ENCODE data around the gene ADARB2. TPM values are rescaled to one million over a fixed set of nuclear protein-coding genes. Genes with fewer than 3 reads are reported as not detected.
"Not testable (repeated sequence)": the region's sequence is repeated elsewhere in the genome, so short reads cannot be mapped to it uniquely, and the experiment has no call there.

ADARB2 gene
- total and polyA plus RNA-seq, 4 experiments from 2014 or later = 13.5 to 14.1 TPM; not detected in 2

- DNase-seq; H3K9me3 Mint-ChIP-seq; H3K27me3 ChIP-seq (ENCODE audit: insufficient read depth, low read length); H3K9me3 ChIP-seq (ENCODE audit: control insufficient read depth in 1 of 2, low read length in 2 of 2); H3K36me3 Mint-ChIP-seq; H3K4me3 Mint-ChIP-seq; H3K27ac ChIP-seq (ENCODE audit: low read depth, low read length); H3K4me1 ChIP-seq (ENCODE audit: insufficient read depth, low read length); H3K27ac Mint-ChIP-seq; intact Hi-C loops (cut with micrococcal nuclease); H3K36me3 ChIP-seq (ENCODE audit: insufficient read depth, low read length); H3K4me1 Mint-ChIP-seq; H3K4me3 ChIP-seq (ENCODE audit: low read length in 2 of 2); CTCF ChIA-PET (ENCODE audit: partially characterized antibody); POLR2A ChIA-PET (ENCODE audit: partially characterized antibody); H3K27me3 Mint-ChIP-seq: not testable (repeated sequence)
These were observed 119.7 kb downstream of the ADARB2 start for GRCh38 chr10:1617376-1618317.

GRCh38 chr10:1616701-1617100, 120.6 kb downstream of the ADARB2 start:
- H3K4me1 ChIP-seq (ENCODE audit: insufficient read depth, low read length); H3K27me3 ChIP-seq (ENCODE audit: insufficient read depth, low read length); H3K27ac ChIP-seq (ENCODE audit: low read depth, low read length); H3K27me3 Mint-ChIP-seq; H3K4me3 ChIP-seq (ENCODE audit: low read length in 2 of 2); POLR2A ChIA-PET (ENCODE audit: partially characterized antibody); H3K36me3 Mint-ChIP-seq; CTCF ChIA-PET (ENCODE audit: partially characterized antibody); H3K9me3 Mint-ChIP-seq; H3K9me3 ChIP-seq (ENCODE audit: control insufficient read depth in 1 of 2, low read length in 2 of 2); H3K4me1 Mint-ChIP-seq; DNase-seq; H3K4me3 Mint-ChIP-seq; intact Hi-C loops (cut with micrococcal nuclease); H3K36me3 ChIP-seq (ENCODE audit: insufficient read depth, low read length); H3K27ac Mint-ChIP-seq: not testable (repeated sequence)

- H3K4me3 ChIP-seq (ENCODE audit: low read length in 2 of 2) = no peak overlapping the region
- ChIA-PET POLR2A (ENCODE audit: partially characterized antibody) (no interaction called here), CTCF (ENCODE audit: partially characterized antibody) (no interaction called here)
- peaks cover 10 to 17% of the 10 kb centered on the region in 2 donors for H3K27me3 Mint-ChIP-seq
- no peaks in the 10 kb centered on the region for H3K36me3 ChIP-seq (ENCODE audit: insufficient read depth, low read length)
- H3K9me3 ChIP-seq (ENCODE audit: control insufficient read depth in 1 of 2, low read length in 2 of 2) = no peaks in the 10 kb centered on the region
- DNase-seq = no peak
- peaks cover 0 to 2% (median 0%) of the 10 kb centered on the region in 4 donors for H3K4me1 Mint-ChIP-seq
- intact Hi-C loops (cut with micrococcal nuclease) = no loop called here
- H3K9me3 Mint-ChIP-seq = peaks cover 0 to 7% (median 2%) of the 10 kb centered on the region in 8 donors
- no peaks in the 10 kb centered on the region for H3K27me3 ChIP-seq (ENCODE audit: insufficient read depth, low read length)
- no peak overlapping the region for H3K4me3 Mint-ChIP-seq
- H3K27ac ChIP-seq (ENCODE audit: low read depth, low read length) = no peak overlapping the region
- H3K27ac Mint-ChIP-seq = no peak overlapping the region
- no peaks in the 10 kb centered on the region for H3K36me3 Mint-ChIP-seq
- H3K4me1 ChIP-seq (ENCODE audit: insufficient read depth, low read length) = no peaks in the 10 kb centered on the region
These were observed 122.0 kb downstream of the ADARB2 start for GRCh38 chr10:1615186-1615954.

GRCh38 chr10:1613511-1613910, 123.8 kb downstream of the ADARB2 start:
- no peak for DNase-seq
- Histone ChIP-seq H3K27me3 (ENCODE audit: insufficient read depth, low read length) (peaks cover 5% of the 10 kb centered on the region), H3K27ac (ENCODE audit: low read depth, low read length) (no peak overlapping the region), H3K36me3 (ENCODE audit: insufficient read depth, low read length) (no peaks in the 10 kb centered on the region), H3K4me1 (ENCODE audit: insufficient read depth, low read length) (no peaks in the 10 kb centered on the region), H3K9me3 (ENCODE audit: control insufficient read depth in 1 of 2, low read length in 2 of 2) (no peaks in the 10 kb centered on the region), H3K4me3 (ENCODE audit: low read length in 2 of 2) (no peak overlapping the region)
- Mint-ChIP-seq H3K27ac (no peak overlapping the region), H3K4me3 (no peak overlapping the region), H3K4me1 (peaks cover 0 to 5% (median 2%) of the 10 kb centered on the region in 4 donors), H3K36me3 (no peaks in the 10 kb centered on the region), H3K9me3 (peaks cover 0 to 2% (median 0%) of the 10 kb centered on the region in 8 donors), H3K27me3 (peaks cover 17 to 24% of the 10 kb centered on the region in 2 donors)
- ChIA-PET CTCF (ENCODE audit: partially characterized antibody) (no interaction called here), POLR2A (ENCODE audit: partially characterized antibody) (no interaction called here)
- intact Hi-C loops (cut with micrococcal nuclease) = no loop called here

GRCh38 chr10:1612908-1613307, 124.4 kb downstream of the ADARB2 start:
- H3K27ac ChIP-seq (ENCODE audit: low read depth, low read length) = no peak overlapping the region
- H3K9me3 ChIP-seq (ENCODE audit: control insufficient read depth in 1 of 2, low read length in 2 of 2) = no peaks in the 10 kb centered on the region
- Mint-ChIP-seq H3K27ac (no peak overlapping the region), H3K9me3 (no peaks in the 10 kb centered on the region), H3K4me1 (peaks cover 0 to 10% (median 5%) of the 10 kb centered on the region in 4 donors), H3K27me3 (peaks cover 23 to 27% of the 10 kb centered on the region in 2 donors), H3K36me3 (no peaks in the 10 kb centered on the region), H3K4me3 (no peak overlapping the region)
- CTCF ChIA-PET (ENCODE audit: partially characterized antibody) = no interaction called here
- H3K4me3 ChIP-seq (ENCODE audit: low read length in 2 of 2) = no peak overlapping the region
- no peaks in the 10 kb centered on the region for H3K4me1 ChIP-seq (ENCODE audit: insufficient read depth, low read length)
- no peak for DNase-seq
- intact Hi-C loops (cut with micrococcal nuclease) = no loop called here
- peaks cover 5% of the 10 kb centered on the region for H3K27me3 ChIP-seq (ENCODE audit: insufficient read depth, low read length)
- POLR2A ChIA-PET (ENCODE audit: partially characterized antibody) = no interaction called here
- no peaks in the 10 kb centered on the region for H3K36me3 ChIP-seq (ENCODE audit: insufficient read depth, low read length)

- no peak overlapping the region for H3K27ac ChIP-seq (ENCODE audit: low read depth, low read length)
- Mint-ChIP-seq H3K27me3 (peaks cover 29 to 33% of the 10 kb centered on the region in 2 donors), H3K4me1 (peaks cover 0 to 13% (median 6%) of the 10 kb centered on the region in 4 donors), H3K27ac (no peak overlapping the region), H3K4me3 (no peak overlapping the region), H3K36me3 (no peaks in the 10 kb centered on the region), H3K9me3 (no peaks in the 10 kb centered on the region)
- H3K9me3 ChIP-seq (ENCODE audit: control insufficient read depth in 1 of 2, low read length in 2 of 2) = no peaks in the 10 kb centered on the region
- H3K36me3 ChIP-seq (ENCODE audit: insufficient read depth, low read length) = no peaks in the 10 kb centered on the region
- ChIA-PET CTCF (ENCODE audit: partially characterized antibody) (no interaction called here), POLR2A (ENCODE audit: partially characterized antibody) (no interaction called here)
- no peak for DNase-seq
- peaks cover 5% of the 10 kb centered on the region for H3K27me3 ChIP-seq (ENCODE audit: insufficient read depth, low read length)
- H3K4me3 ChIP-seq (ENCODE audit: low read length in 2 of 2) = no peak overlapping the region
- no peaks in the 10 kb centered on the region for H3K4me1 ChIP-seq (ENCODE audit: insufficient read depth, low read length)
- intact Hi-C loops (cut with micrococcal nuclease) = no loop called here
These were observed 125.3 kb downstream of the ADARB2 start for GRCh38 chr10:1611936-1612550.
